Measurements from ENCODE around the gene FKBP9.

FKBP9 gene

GRCh38 chr7:32928785-32929298 lies 28.4 kb upstream of the FKBP9 start:
- no peak for DNase-seq (ENCODE audit: low read depth)
- no peak overlapping the region for H3K4me3 ChIP-seq (ENCODE audit: low read depth, low read length)
- no peak for TF ChIP-seq CTCF (IDR thresholded peaks at IDR 0.05; ENCODE audit: control insufficient read depth, extremely low read depth, insufficient read depth)

GRCh38 chr7:32929430-32930143 lies 27.7 kb upstream of the FKBP9 start:
- no peak overlapping the region for H3K4me3 ChIP-seq (ENCODE audit: low read depth, low read length)
- DNase-seq (ENCODE audit: low read depth), result no peak
- no peak for TF ChIP-seq CTCF (IDR thresholded peaks at IDR 0.05; ENCODE audit: control insufficient read depth, extremely low read depth, insufficient read depth)

- DNase-seq (ENCODE audit: low read depth), result no peak
- no peak overlapping the region for H3K4me3 ChIP-seq (ENCODE audit: low read depth, low read length)
- no peak for TF ChIP-seq CTCF (IDR thresholded peaks at IDR 0.05; ENCODE audit: control insufficient read depth, extremely low read depth, insufficient read depth)
Observed at GRCh38 chr7:32930378-32930777, 26.9 kb upstream of the FKBP9 start.

- TF ChIP-seq CTCF (IDR thresholded peaks at IDR 0.05; ENCODE audit: control insufficient read depth, extremely low read depth, insufficient read depth), result no peak
- no peak overlapping the region for H3K4me3 ChIP-seq (ENCODE audit: low read depth, low read length)
- no peak for DNase-seq (ENCODE audit: low read depth)
Observed at GRCh38 chr7:32935558-32935957, 21.7 kb upstream of the FKBP9 start.

GRCh38 chr7:32936689-32937088 lies 20.6 kb upstream of the FKBP9 start:
- TF ChIP-seq CTCF (IDR thresholded peaks at IDR 0.05; ENCODE audit: control insufficient read depth, extremely low read depth, insufficient read depth), result no peak
- DNase-seq (ENCODE audit: low read depth), result no peak
- no peak overlapping the region for H3K4me3 ChIP-seq (ENCODE audit: low read depth, low read length)

GRCh38 chr7:32937344-32938174 lies 19.7 kb upstream of the FKBP9 start:
- no peak overlapping the region for H3K4me3 ChIP-seq (ENCODE audit: low read depth, low read length)
- no peak for DNase-seq (ENCODE audit: low read depth)
- TF ChIP-seq CTCF (IDR thresholded peaks at IDR 0.05; ENCODE audit: control insufficient read depth, extremely low read depth, insufficient read depth), result no peak

Measured in LNCaP clone FGC (cell line).